Lung (tissue), 12 donors: ENCODE measurements around the gene FLVCR2. TPM values are rescaled to one million over a fixed set of nuclear protein-coding genes. Genes with fewer than 3 reads are reported as not detected.

Source experiments
- ATAC-seq: fragments of 200-7000 bp; cut with Tn5 transposase; one replicate; pipeline ENCODE4 v1.9.1; 2020; ENCODE audit warnings: moderate number of reproducible peaks; ENCODE audit not compliant: insufficient read depth, low FRiP score
- DNase-seq, 3 donors: peaks; one replicate each; pipeline ENCODE4 v3.0.0-alpha.2; 2013 to 2017
- H3K27ac ChIP-seq, 2 donors: one replicate each; pipeline ENCODE4 v1.5.1; 2013; ENCODE audit warnings: mild to moderate bottlenecking in 2 of 2, moderate library complexity in 2 of 2, control low read depth in 1 of 2, inconsistent platforms in 1 of 2, low read depth in 1 of 2, low read length in 1 of 2
- H3K27me3 ChIP-seq, 3 donors: one replicate each; pipeline ENCODE4 v1.5.1; 2013; ENCODE audit warnings: low read length in 2 of 3; ENCODE audit not compliant: control insufficient read depth in 3 of 3, insufficient read depth in 3 of 3
- H3K36me3 ChIP-seq, 4 donors: one replicate each; pipeline ENCODE4 v1.5.1; 2013; ENCODE audit warnings: low read length in 4 of 4, mild to moderate bottlenecking in 1 of 4, moderate library complexity in 1 of 4; ENCODE audit not compliant: control insufficient read depth in 4 of 4, insufficient read depth in 4 of 4
- H3K4me1 ChIP-seq, 5 donors: one replicate each; pipeline ENCODE4 v1.5.1; 2013; ENCODE audit warnings: low read length in 5 of 5, mild to moderate bottlenecking in 2 of 5, moderate library complexity in 1 of 5; ENCODE audit not compliant: control insufficient read depth in 5 of 5, insufficient read depth in 5 of 5
- H3K4me3 ChIP-seq: one replicate; pipeline ENCODE4 v1.5.1; 2013; ENCODE audit warnings: mild to moderate bottlenecking, control low read depth, moderate library complexity
- H3K9ac ChIP-seq, 2 donors: one replicate each; pipeline ENCODE4 v1.5.1; 2013; ENCODE audit warnings: low read length in 2 of 2, control low read depth in 1 of 2; ENCODE audit not compliant: insufficient read depth in 1 of 2
- H3K9me3 ChIP-seq, 4 donors: one replicate each; pipeline ENCODE4 v1.5.1; 2013; ENCODE audit warnings: low read length in 3 of 4, mild to moderate bottlenecking in 1 of 4, moderate library complexity in 1 of 4; ENCODE audit not compliant: control insufficient read depth in 4 of 4, insufficient read depth in 3 of 4
- WGBS, 2 donors: extraction: QIAGEN DNeasy Blood & Tissue Kit; methylation state at CpG; one replicate each; pipeline ENCODE4 v1.1.7; 2013; 5-methylcytosine and 5-hydroxymethylcytosine counted together
- polyA plus RNA-seq, 2 donors: library from polyadenylated mRNA; stranded (reverse); fragments of 200-250 nt; gene quantifications; one replicate each; pipeline ENCODE4 v1.2.1, GENCODE V29; 2013
- total RNA-seq, 2 donors: library from RNA; depleted of rRNA in 1 of 2; stranded (reverse); fragments of >200 nt in 1 of 2; gene quantifications; one replicate each; pipeline ENCODE4 v1.2.1, GENCODE V29; 2014 to 2021
- TF ChIP-seq, protein P1 (sequence below): IDR thresholded peaks from 2 replicates; pipeline ENCODE4 v1.5.1; 2012; ENCODE audit warnings: mild to moderate bottlenecking; ENCODE audit errors: control extremely low read depth, extremely low read depth
- donor health status: control.
- donor health status: control.
- donor health status: Bipolar disorder and iron deficiency.
- donor health status: healthy.
- donor health status: DM: yes; HTN: yes; CAD: no.

FLVCR2 gene
- total and polyA plus RNA-seq, 4 donors, result 4.7 to 37.6 (median 20.5) TPM

DNA sequence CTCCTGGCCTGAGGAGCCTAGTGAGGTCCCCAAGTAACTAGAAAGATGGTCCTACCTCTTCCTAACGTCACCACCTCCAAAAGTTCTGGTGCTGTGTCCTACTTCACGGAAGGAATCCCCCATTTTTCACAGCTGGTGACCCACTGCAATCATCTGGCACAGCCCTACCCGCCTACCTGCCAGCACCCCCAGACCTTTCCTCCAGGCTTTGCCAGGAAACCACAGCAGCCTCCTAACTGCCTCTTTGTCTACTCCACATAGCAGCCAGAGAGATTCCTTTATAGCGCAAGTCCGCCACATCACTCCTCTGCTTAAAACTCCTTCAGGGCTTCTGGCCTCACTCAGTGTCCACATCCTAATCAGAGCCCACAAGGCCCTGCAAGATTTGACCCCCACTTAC, 13.4 kb upstream of the FLVCR2 start:
- no peak overlapping the region for H3K27ac ChIP-seq
- no peak overlapping the region for H3K9ac ChIP-seq
- H3K4me3 ChIP-seq, result no peak overlapping the region
- H3K36me3 ChIP-seq, result no peaks in the 10 kb centered on the region
- peaks cover 0 to 3% (median 0%) of the 10 kb centered on the region in 3 donors for H3K27me3 ChIP-seq
- no peaks in the 10 kb centered on the region for H3K9me3 ChIP-seq
- 73 to 80% methylated on average over 5 of the region's 5 CpGs for WGBS, 2 donors
- no peak for ATAC-seq
- DNase-seq, result no peak
- TF ChIP-seq, protein P1, sequence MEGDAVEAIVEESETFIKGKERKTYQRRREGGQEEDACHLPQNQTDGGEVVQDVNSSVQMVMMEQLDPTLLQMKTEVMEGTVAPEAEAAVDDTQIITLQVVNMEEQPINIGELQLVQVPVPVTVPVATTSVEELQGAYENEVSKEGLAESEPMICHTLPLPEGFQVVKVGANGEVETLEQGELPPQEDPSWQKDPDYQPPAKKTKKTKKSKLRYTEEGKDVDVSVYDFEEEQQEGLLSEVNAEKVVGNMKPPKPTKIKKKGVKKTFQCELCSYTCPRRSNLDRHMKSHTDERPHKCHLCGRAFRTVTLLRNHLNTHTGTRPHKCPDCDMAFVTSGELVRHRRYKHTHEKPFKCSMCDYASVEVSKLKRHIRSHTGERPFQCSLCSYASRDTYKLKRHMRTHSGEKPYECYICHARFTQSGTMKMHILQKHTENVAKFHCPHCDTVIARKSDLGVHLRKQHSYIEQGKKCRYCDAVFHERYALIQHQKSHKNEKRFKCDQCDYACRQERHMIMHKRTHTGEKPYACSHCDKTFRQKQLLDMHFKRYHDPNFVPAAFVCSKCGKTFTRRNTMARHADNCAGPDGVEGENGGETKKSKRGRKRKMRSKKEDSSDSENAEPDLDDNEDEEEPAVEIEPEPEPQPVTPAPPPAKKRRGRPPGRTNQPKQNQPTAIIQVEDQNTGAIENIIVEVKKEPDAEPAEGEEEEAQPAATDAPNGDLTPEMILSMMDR, result no peak
- peaks cover 0 to 5% (median 0%) of the 10 kb centered on the region in 5 donors for H3K4me1 ChIP-seq

DNA sequence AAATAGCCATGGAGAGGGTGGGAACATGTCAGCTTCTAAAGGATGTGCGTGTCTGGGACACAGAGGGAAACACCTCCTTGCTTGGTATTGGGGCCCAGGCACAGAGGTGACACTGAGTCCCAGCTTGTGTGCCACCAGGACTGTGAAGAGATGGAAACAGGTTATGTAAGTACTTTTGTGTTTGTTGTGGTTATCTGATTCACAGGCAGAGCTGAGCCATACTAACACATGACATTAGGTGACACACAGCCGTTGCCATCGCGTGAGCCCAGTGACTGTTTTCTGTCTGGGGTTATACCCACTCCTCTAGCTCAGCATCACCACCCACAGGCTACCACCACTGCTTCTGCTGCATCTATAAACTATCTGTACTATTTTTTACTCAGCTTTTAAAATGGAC, 12.1 kb upstream of the FLVCR2 start:
- no peaks in the 10 kb centered on the region for H3K9me3 ChIP-seq
- H3K27ac ChIP-seq, result no peak overlapping the region
- WGBS, 2 donors, result 74 to 76% methylated on average over 4 of the region's 4 CpGs
- no peak overlapping the region for H3K4me3 ChIP-seq
- DNase-seq (no peak), ATAC-seq (no peak)
- no peak overlapping the region for H3K9ac ChIP-seq
- H3K4me1 ChIP-seq, result peaks cover 0 to 5% (median 0%) of the 10 kb centered on the region in 5 donors
- TF ChIP-seq, protein P1, result no peak
- no peaks in the 10 kb centered on the region for H3K36me3 ChIP-seq
- H3K27me3 ChIP-seq, result peaks cover 0 to 3% (median 0%) of the 10 kb centered on the region in 3 donors

DNA sequence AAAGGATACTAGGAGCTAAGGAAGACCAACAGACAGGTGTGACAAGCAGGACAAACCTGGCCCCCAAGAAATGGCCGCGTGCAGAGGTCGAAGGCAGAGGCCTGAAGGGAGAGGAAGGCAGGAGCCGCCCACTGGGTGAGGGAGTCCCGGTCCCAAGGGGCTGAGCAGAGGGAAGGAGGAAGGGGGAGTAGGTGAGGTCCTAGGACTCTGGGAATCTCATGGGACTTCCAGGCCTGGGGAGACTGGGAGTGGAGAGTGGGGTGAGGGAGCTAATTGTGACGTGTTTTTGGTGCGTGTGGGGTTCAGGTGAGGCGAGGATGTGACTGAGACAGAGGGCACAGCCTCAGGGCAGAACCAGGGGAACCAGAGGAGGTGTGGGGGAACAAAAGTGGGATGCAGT, 11.7 kb upstream of the FLVCR2 start:
- Histone ChIP-seq H3K27ac (no peak overlapping the region), H3K4me1 (peaks cover 0 to 5% (median 0%) of the 10 kb centered on the region in 5 donors)
- WGBS, 2 donors, result 84 to 92% methylated on average over 8 of the region's 8 CpGs

More for the DNA sequence above, 11.7 kb upstream of the FLVCR2 start:
- H3K4me3 ChIP-seq, result no peak overlapping the region
- ATAC-seq (no peak), DNase-seq (no peak)
- peaks cover 0 to under 1% (median 0%) of the 10 kb centered on the region in 3 donors for H3K27me3 ChIP-seq
- no peaks in the 10 kb centered on the region for H3K36me3 ChIP-seq
- no peaks in the 10 kb centered on the region for H3K9me3 ChIP-seq
- H3K9ac ChIP-seq, result no peak overlapping the region
- TF ChIP-seq, protein P1, result no peak
